Mesothelial cell of epicardium (in vitro differentiated cells): ENCODE measurements around the gene MAP3K6. TPM values are rescaled to one million over a fixed set of nuclear protein-coding genes. Genes with fewer than 3 reads are reported as not detected.

Source experiments
- DNase-seq, 2 experiments: peaks; one replicate each; pipeline ENCODE4 v3.0.0; 2021; ENCODE audit warnings: low spot score in 2 of 2; ENCODE audit not compliant: unreplicated experiment in 2 of 2
- H3K27ac Mint-ChIP-seq: 2 replicates; pipeline ENCODE4 v1.8.0; 2021; ENCODE audit warnings: mixed read lengths
- H3K27me3 Mint-ChIP-seq: 2 replicates; pipeline ENCODE4 v1.8.0; 2021; ENCODE audit warnings: low read depth, mixed read lengths
- H3K36me3 Mint-ChIP-seq: 2 replicates; pipeline ENCODE4 v1.8.0; 2021; ENCODE audit warnings: mixed read lengths
- H3K4me1 Mint-ChIP-seq: 2 replicates; pipeline ENCODE4 v1.8.0; 2021; ENCODE audit warnings: mixed read lengths
- H3K4me3 Mint-ChIP-seq: 2 replicates; pipeline ENCODE4 v1.8.0; 2021; ENCODE audit warnings: mild to moderate bottlenecking, moderate library complexity, mixed read lengths
- H3K9me3 Mint-ChIP-seq: 2 replicates; pipeline ENCODE4 v1.8.0; 2021; ENCODE audit warnings: mixed read lengths
- total RNA-seq: library from RNA; stranded (reverse); gene quantifications from 3 replicates; pipeline ENCODE4 v1.2.1, GENCODE V29; 2021
- TF ChIP-seq, protein P1 (sequence below): fragments of 200-600 bp; sonication (generic); IDR thresholded peaks from one replicate; pipeline ENCODE4 v1.5.0; 2021; ENCODE audit warnings: antibody characterized with exemption; ENCODE audit not compliant: unreplicated experiment

MAP3K6 gene
- total RNA-seq, 1 donor from 2014 or later = 13.7 TPM

DNA sequence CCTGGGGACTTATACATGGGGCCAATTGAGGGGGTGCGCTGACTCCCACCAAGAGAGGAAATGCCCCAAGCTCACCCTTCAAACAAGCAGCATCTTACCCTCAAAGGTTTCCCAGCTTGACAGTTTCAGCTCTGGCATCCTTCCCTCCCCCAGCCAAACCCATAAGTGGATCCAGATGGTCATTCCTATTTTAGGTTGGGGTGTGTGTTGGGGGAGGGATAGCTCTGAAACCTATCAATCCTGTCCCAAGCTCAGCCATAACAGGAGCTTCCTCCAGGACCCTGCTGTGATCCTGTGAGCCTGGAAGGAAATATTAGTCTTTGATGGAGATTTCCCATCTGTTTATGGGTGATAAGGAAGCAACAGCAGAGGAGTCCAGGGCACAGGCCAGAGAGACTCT lies 48.2 kb downstream of the MAP3K6 start:
- H3K4me3 Mint-ChIP-seq = no peak overlapping the region
- H3K27me3 Mint-ChIP-seq = no peaks in the 10 kb centered on the region
- TF ChIP-seq, protein P1, sequence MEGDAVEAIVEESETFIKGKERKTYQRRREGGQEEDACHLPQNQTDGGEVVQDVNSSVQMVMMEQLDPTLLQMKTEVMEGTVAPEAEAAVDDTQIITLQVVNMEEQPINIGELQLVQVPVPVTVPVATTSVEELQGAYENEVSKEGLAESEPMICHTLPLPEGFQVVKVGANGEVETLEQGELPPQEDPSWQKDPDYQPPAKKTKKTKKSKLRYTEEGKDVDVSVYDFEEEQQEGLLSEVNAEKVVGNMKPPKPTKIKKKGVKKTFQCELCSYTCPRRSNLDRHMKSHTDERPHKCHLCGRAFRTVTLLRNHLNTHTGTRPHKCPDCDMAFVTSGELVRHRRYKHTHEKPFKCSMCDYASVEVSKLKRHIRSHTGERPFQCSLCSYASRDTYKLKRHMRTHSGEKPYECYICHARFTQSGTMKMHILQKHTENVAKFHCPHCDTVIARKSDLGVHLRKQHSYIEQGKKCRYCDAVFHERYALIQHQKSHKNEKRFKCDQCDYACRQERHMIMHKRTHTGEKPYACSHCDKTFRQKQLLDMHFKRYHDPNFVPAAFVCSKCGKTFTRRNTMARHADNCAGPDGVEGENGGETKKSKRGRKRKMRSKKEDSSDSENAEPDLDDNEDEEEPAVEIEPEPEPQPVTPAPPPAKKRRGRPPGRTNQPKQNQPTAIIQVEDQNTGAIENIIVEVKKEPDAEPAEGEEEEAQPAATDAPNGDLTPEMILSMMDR = no peak
- no peaks in the 10 kb centered on the region for H3K9me3 Mint-ChIP-seq
- peak overlapping the region; percentile 61 for H3K27ac Mint-ChIP-seq
- H3K4me1 Mint-ChIP-seq = peaks cover 37% of the 10 kb centered on the region
- no peaks in the 10 kb centered on the region for H3K36me3 Mint-ChIP-seq
- DNase-seq = no peak

DNA sequence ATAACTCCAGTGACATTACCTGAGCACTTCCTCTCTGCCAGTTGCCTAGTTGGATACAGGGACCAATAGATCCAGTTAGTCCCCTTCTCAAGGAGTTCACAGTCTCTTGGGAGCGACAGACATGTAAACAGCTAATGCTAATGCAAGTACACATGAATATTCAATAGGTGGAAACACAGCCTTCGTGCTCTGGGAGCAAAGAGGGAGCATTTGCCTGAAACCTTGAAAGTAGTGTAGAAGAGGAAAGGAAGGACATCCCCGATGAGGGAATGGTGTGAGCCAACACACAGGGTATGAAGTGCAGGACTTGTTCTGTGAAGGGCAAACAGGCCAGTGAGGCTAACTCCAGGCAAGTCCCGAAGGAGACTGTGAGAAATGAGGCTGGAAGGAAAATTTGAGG lies 48.6 kb downstream of the MAP3K6 start:
- no peaks in the 10 kb centered on the region for H3K9me3 Mint-ChIP-seq
- no peak for DNase-seq
- TF ChIP-seq, protein P1 = no peak
- no peaks in the 10 kb centered on the region for H3K36me3 Mint-ChIP-seq
- no peak overlapping the region for H3K4me3 Mint-ChIP-seq
- peaks cover 32% of the 10 kb centered on the region for H3K4me1 Mint-ChIP-seq
- no peaks in the 10 kb centered on the region for H3K27me3 Mint-ChIP-seq
- H3K27ac Mint-ChIP-seq = peak overlapping the region; percentile 61

DNA sequence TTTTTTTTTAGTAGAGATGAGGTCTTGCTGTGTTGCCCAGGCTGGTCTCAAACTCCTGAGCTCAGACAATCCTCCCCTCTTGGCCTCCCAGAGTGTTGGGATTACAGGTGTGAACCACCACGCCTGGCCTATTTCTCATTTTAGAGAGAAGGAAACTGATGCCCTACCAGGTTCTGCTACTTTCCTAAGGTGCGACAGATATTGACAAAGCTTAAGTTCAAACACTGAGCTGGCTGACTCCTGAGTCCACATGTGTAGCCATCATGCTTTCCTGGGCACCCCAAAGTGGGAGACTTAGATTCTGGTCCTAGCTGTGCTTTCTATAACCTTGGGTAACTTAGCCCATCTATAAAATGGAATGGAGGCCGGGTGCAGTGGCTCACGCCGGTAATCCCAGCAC lies 49.9 kb downstream of the MAP3K6 start:
- Mint-ChIP-seq H3K4me1 (peaks cover 26% of the 10 kb centered on the region), H3K36me3 (no peaks in the 10 kb centered on the region), H3K4me3 (no peak overlapping the region), H3K27me3 (no peaks in the 10 kb centered on the region), H3K9me3 (no peaks in the 10 kb centered on the region), H3K27ac (no peak overlapping the region)
- no peak for DNase-seq
- TF ChIP-seq, protein P1 = no peak

DNA sequence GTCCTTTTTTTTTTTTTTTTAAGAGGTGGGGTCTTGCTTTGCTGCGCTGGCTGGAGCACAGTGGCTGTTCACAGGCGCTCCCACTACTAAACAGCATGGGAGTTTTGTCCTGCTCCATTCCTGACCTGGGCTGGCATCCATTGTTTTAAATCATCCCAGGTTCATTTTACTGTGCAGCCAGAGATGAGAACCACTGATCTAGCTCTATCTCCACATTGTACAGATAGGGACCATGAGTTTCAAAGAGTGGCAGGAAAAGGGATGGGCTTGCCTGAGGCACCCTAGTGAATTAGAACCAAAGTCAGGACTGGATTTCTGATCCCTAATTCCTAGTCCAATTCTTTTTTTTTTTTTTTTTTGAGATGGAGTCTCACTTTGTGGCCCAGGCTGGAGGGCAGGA lies 52.0 kb downstream of the MAP3K6 start:
- Mint-ChIP-seq H3K4me3 (no peak overlapping the region), H3K27me3 (no peaks in the 10 kb centered on the region), H3K36me3 (no peaks in the 10 kb centered on the region), H3K27ac (no peak overlapping the region), H3K9me3 (no peaks in the 10 kb centered on the region), H3K4me1 (peaks cover 21% of the 10 kb centered on the region)
- DNase-seq = no peak
- TF ChIP-seq, protein P1 = no peak

DNA sequence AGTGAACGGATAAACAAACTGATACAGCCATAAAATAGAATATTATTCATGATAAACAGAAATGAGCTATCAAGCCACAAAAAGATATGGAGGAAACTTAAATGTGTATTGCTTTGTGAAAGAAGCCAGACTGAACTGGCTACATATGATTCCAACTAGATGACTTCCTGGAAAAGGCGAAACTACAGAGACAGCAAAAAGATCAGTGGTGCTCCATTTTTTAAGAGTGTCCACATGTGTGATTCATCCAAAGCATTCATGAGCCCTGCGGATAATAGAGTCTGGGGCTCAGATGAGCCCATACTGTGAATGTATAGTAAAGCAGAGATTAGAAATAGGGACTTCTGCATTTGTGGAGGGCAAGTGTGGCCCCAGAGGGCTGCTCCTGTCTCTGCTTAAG lies 52.6 kb downstream of the MAP3K6 start:
- DNase-seq = no peak
- Mint-ChIP-seq H3K27me3 (no peaks in the 10 kb centered on the region), H3K4me1 (peaks cover 21% of the 10 kb centered on the region), H3K9me3 (no peaks in the 10 kb centered on the region), H3K27ac (no peak overlapping the region), H3K4me3 (no peak overlapping the region), H3K36me3 (no peaks in the 10 kb centered on the region)
- TF ChIP-seq, protein P1 = no peak

DNA sequence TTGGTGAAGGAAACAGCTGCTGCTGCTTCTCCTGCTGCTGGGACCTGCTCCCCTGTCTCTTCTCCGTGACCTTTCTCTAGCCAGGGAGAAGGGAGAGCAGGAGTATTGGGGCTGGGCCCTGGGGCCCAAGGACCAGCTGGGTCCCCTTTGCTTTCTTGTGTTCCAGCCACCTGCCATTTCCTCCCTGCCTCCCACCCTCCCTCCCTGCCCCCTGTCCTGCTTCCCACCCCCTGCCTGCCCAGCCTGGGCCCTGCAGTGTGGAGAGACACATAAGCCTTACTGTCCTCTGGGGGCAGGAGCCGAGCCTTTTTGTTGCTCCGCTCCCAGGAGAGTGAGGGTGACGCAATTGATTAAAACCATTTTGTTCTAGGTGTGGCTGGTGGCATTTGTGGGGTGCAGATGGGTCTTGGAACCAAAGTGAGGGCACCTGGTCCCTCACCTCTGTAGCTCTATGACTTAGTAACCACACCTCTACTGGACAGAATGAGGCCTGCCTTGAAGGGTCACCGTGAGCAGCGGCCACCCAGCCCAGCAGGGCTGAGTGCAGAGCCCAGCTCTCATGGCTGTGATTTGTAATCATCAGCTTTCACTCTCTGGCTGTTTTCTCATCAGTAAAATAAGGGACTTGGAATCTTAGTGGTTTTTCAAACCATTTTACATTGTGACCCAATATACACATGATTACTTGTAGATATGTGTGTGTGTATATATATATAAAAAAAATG lies 58.7 kb downstream of the MAP3K6 start:
- H3K4me1 Mint-ChIP-seq = peaks cover 6% of the 10 kb centered on the region
- H3K27me3 Mint-ChIP-seq = no peaks in the 10 kb centered on the region
- H3K36me3 Mint-ChIP-seq = peaks cover 5% of the 10 kb centered on the region
- TF ChIP-seq, protein P1 = no peak
- H3K4me3 Mint-ChIP-seq = no peak overlapping the region
- DNase-seq = no peak
- H3K27ac Mint-ChIP-seq = peak overlapping the region; percentile 50
- H3K9me3 Mint-ChIP-seq = no peaks in the 10 kb centered on the region
